GM12878 (cell line): ENCODE results near the gene TRIM25. TPM values are rescaled to one million over a fixed set of nuclear protein-coding genes. Genes with fewer than 3 reads are reported as not detected.

Experiments used
- ATAC-seq: fragments of 200-7000 bp; cut with Tn5 transposase; 3 replicates; pipeline ENCODE4 v1.9.1; 2020; ENCODE audit warnings: mild to moderate bottlenecking, moderate library complexity
- BruUV-seq: library from RNA; stranded (reverse); fragments of 400-500 nt; replicated peaks from 2 replicates; lab custom pipeline; 2021; lab: Mats Ljungman, UMichigan
- CTCF ChIA-PET: fragments of 300-600 bp; sonication (Branson Sonifier 250); formaldehyde crosslinking; extraction: SDS; loops from one replicate; lab custom pipeline; 2021; ENCODE audit warnings: inconsistent platforms; lab: Yijun Ruan, JAX
- POLR2A ChIA-PET: fragments of 350-600 bp; formaldehyde crosslinking; extraction: SDS; loops from one replicate; lab custom pipeline; 2021; ENCODE audit warnings: inconsistent platforms; lab: Charles Lee
- RAD21 ChIA-PET: fragments of 300-600 bp; sonication (Branson Sonifier 250); formaldehyde crosslinking; loops from one replicate; lab custom pipeline; 2023; ENCODE audit warnings: antibody characterized with exemption; ENCODE audit not compliant: unreplicated experiment; lab: Charles Lee
- SMC1A ChIA-PET: fragments of 300-600 bp; sonication (Branson Sonifier 250); formaldehyde crosslinking; loops from one replicate; lab custom pipeline; 2023; ENCODE audit not compliant: unreplicated experiment, uncharacterized antibody; lab: Charles Lee
- DNase-seq: peaks from one replicate; pipeline ENCODE4 v3.0.0-alpha.2; 2011; ENCODE audit warnings: low read depth, low spot score
- FAIRE-seq: peaks from 3 replicates; lab custom pipeline; 2011; peaks lifted over from hg19 to GRCh38; lab: Jason Lieb, UNC
- H2AFZ ChIP-seq: 2 replicates; pipeline ENCODE4 v1.6.0; 2011; ENCODE audit warnings: low read depth, low read length, control low read depth; ENCODE audit not compliant: control insufficient read depth
- H3K27ac ChIP-seq: 2 replicates; pipeline ENCODE4 v1.5.1; 2011; ENCODE audit warnings: control low read depth; ENCODE audit not compliant: control insufficient read depth, insufficient read depth
- H3K27me3 ChIP-seq, 2 experiments: replicated peaks in 1 of 2; 2 replicates each; pipeline versions ENCODE4 v1.6.0 to v1.6.1; 2011; ENCODE audit warnings: low read length in 1 of 2; ENCODE audit not compliant: control insufficient read depth in 2 of 2, insufficient read depth in 2 of 2
- H3K36me3 ChIP-seq, 2 experiments: 2 replicates each; pipeline ENCODE4 v1.5.1; 2011; ENCODE audit warnings: low read length in 1 of 2; ENCODE audit not compliant: control insufficient read depth in 2 of 2, insufficient read depth in 2 of 2
- H3K4me1 ChIP-seq: 2 replicates; pipeline ENCODE4 v1.6.1; 2011; ENCODE audit warnings: mild to moderate bottlenecking, low read length, moderate library complexity, mixed read lengths; ENCODE audit not compliant: control insufficient read depth, insufficient read depth
- H3K4me2 ChIP-seq: 2 replicates; pipeline ENCODE4 v1.6.0; 2011; ENCODE audit warnings: control low read depth; ENCODE audit not compliant: control insufficient read depth, insufficient read depth
- H3K4me3 ChIP-seq: fragments of 200-600 bp; sonication (generic); 2 replicates; pipeline ENCODE4 v1.5.1; 2016
- H3K79me2 ChIP-seq: 2 replicates; pipeline ENCODE4 v1.6.0; 2011; ENCODE audit warnings: low read length; ENCODE audit not compliant: control insufficient read depth, insufficient read depth
- H3K9ac ChIP-seq: 2 replicates; pipeline ENCODE4 v1.8.0; 2011; ENCODE audit warnings: low read length, control low read depth, mixed read lengths; ENCODE audit not compliant: control insufficient read depth, insufficient read depth
- H3K9me3 ChIP-seq: replicated peaks from 3 replicates; pipeline ENCODE4 v1.5.1; 2011; ENCODE audit warnings: mild to moderate bottlenecking, low read length; ENCODE audit not compliant: control insufficient read depth, insufficient read depth
- H4K20me1 ChIP-seq: 2 replicates; pipeline ENCODE4 v1.6.0; 2011; ENCODE audit not compliant: control insufficient read depth, insufficient read depth
- ATF2 ChIP-seq: IDR thresholded peaks from 2 replicates; pipeline ENCODE4 v1.6.1; 2012; ENCODE audit warnings: low read length, inconsistent platforms
- EED ChIP-seq: sonication (generic); IDR thresholded peaks from 2 replicates; pipeline ENCODE4 v1.6.1; 2016; ENCODE audit warnings: antibody characterized with exemption, low read depth
- EP300 ChIP-seq, 2 experiments: fragments of 150-350 bp in 1 of 2; IDR thresholded peaks; 2 replicates each; pipeline ENCODE4 v1.6.1; 2011 to 2012; ENCODE audit warnings: low read depth in 2 of 2, low read length in 2 of 2, borderline replicate concordance in 1 of 2, improper control_type of control experiment in 1 of 2, inconsistent platforms in 1 of 2; ENCODE audit not compliant: control insufficient read depth in 1 of 2
- IRF3 ChIP-seq: fragments of 450-650 bp; IDR thresholded peaks from 2 replicates; pipeline ENCODE4 v1.6.1; 2014; ENCODE audit warnings: mild to moderate bottlenecking
- IRF5 ChIP-seq: fragments of 450-650 bp; IDR thresholded peaks from 2 replicates; pipeline ENCODE4 v1.6.1; 2017; ENCODE audit warnings: borderline replicate concordance
- REST ChIP-seq: IDR thresholded peaks from 2 replicates; pipeline ENCODE4 v1.6.1; 2012; ENCODE audit warnings: mild to moderate bottlenecking, low read depth, low read length
- STAT3 ChIP-seq: IDR thresholded peaks from 2 replicates; pipeline ENCODE4 v1.6.1; 2011; ENCODE audit warnings: low read depth, low read length, improper control_type of control experiment
- WGBS: methylation state at CpG from one replicate; pipeline ENCODE4 v1.1.6; 2016; ENCODE audit warnings: low lambda C conversion rate; ENCODE audit not compliant: insufficient replicate concordance, insufficient coverage; ENCODE audit errors: missing lambda C conversion rate; 5-methylcytosine and 5-hydroxymethylcytosine counted together
- in situ Hi-C: fragments of 300-500 bp; cut with MboI; formaldehyde crosslinking; loops from 9 replicates; pipeline ENCODE4 v1.14.3; 2018; ENCODE audit warnings: mixed read lengths
- intact Hi-C: fragments of 100-400 bp; cut with micrococcal nuclease; formaldehyde crosslinking; loops from one replicate; pipeline ENCODE4 v1.14.2; 2022; ENCODE audit not compliant: unreplicated experiment
- polyA plus RNA-seq, 11 experiments: library from polyadenylated mRNA; depleted of rRNA in 4 of 11; unstranded in 6 of 11; stranded (reverse) in 5 of 11; fragments of >200 nt; fragmentation: Nextera tagmentation in 4 of 11; fragmentation: Illumina TruSeq in 1 of 11; extraction: Ambion mirVana in 4 of 11; extraction: Trizol in 1 of 11; gene quantifications; 1 replicate in 1 of 11; 2 replicates in 10 of 11; pipeline versions ENCODE4 v1.2.1 to v1.2.3, GENCODE V29; 2011 to 2016; ENCODE audit warnings: inconsistent platforms in 2 of 11, missing spikeins in 2 of 11, low read depth in 1 of 11
- total RNA-seq, 4 experiments: library from RNA; depleted of rRNA in 3 of 4; stranded (reverse); fragments of >200 nt in 3 of 4; fragmentation: Illumina TruSeq in 1 of 4; extraction: Trizol in 1 of 4; gene quantifications; 2 replicates each; pipeline versions ENCODE4 v1.2.1 to v1.2.3, GENCODE V29; 2013 to 2021

The TRIM25 gene
- total and polyA plus RNA-seq, 10 of the 15 experiments (the other 5 are each of a cell fraction or from before 2014, with no cell fraction given), result 10.5 to 123 (median 51.3) TPM

GRCh38 chr17:56913000-56913311 lies 893 bp downstream of the TRIM25 start:
- peak overlapping the region; percentile 39 for H3K4me2 ChIP-seq
- peaks cover 0 to 7% of the 10 kb centered on the region in 2 experiments; a peak in 3 of 4 replicates for H3K36me3 ChIP-seq
- ChIA-PET SMC1A (interaction anchor here (0.9 to 1.9 kb wide), 3 partner anchors 65 to 93 kb away, joined by 3 to 6 read pairs (median 3); partner anchors contain the start of gene SCPEP1), POLR2A (interaction anchor here (0.7 to 2.3 kb wide), 4 partner anchors 42 to 175 kb away, joined by 3 to 5 read pairs (median 4); partner anchors contain the start of genes C17orf67 and DGKE), RAD21 (interaction anchor here (0.8 to 1.8 kb wide), 4 partner anchors 44 to 93 kb away, joined by 3 to 5 read pairs (median 4); no protein-coding TSS in a partner anchor), CTCF (interaction anchor here (0.8 to 1.6 kb wide), 4 partner anchors 26 to 97 kb away, joined by 3 to 4 read pairs (median 3); no protein-coding TSS in a partner anchor)
- no peaks in the 10 kb centered on the region; the same call in 2 of the 3 replicates for H3K9me3 ChIP-seq
- H4K20me1 ChIP-seq, result peaks cover 22% of the 10 kb centered on the region
- no TSS peak for BruUV-seq
- no peak overlapping the region for H2AFZ ChIP-seq
- no peak for DNase-seq
- WGBS, result 0% methylated on average over 7 of the region's 7 CpGs
- intact Hi-C loops (no loop called here), in situ Hi-C loops (no loop called here)
- H3K27me3 ChIP-seq, result no peaks in the 10 kb centered on the region
- peaks cover 69% of the 10 kb centered on the region for H3K79me2 ChIP-seq
- H3K4me3 ChIP-seq, result peak overlapping the region; percentile 98
- peaks cover 29% of the 10 kb centered on the region for H3K4me1 ChIP-seq
- peak overlapping the region; percentile 79 for H3K9ac ChIP-seq
- TF ChIP-seq ATF2 (no peak), EP300 (IDR thresholded peaks at IDR 0.05; ENCODE audit: borderline replicate concordance in 1 of 2, control insufficient read depth in 1 of 2, low read depth in 2 of 2, low read length in 2 of 2) (no peak), IRF3 (no peak), IRF5 (no peak), EED (peak; percentile 27; the same call in 1 of the 2 replicates), REST (no peak), STAT3 (no peak)
- peak overlapping the region; percentile 86 for H3K27ac ChIP-seq
- FAIRE-seq, result no peak
- ATAC-seq, result no peak
